Uterus (tissue), 4 donors: ENCODE data around the gene GPR149. TPM values are rescaled to one million over a fixed set of nuclear protein-coding genes. Genes with fewer than 3 reads are reported as not detected.

Experiments
- DNase-seq, 2 donors: peaks; one replicate each; pipeline ENCODE4 v3.0.0-alpha.2; 2019 to 2020
- H3K27ac ChIP-seq, 2 donors: fragments of 200-600 bp; sonication (generic); 1 replicate in 1 of 2; 2 replicates in 1 of 2; pipeline ENCODE4 v1.5.1; 2016 to 2018
- H3K27me3 ChIP-seq, 2 donors: fragments of 200-600 bp; sonication (generic); one replicate each; pipeline ENCODE4 v1.5.1; 2018 to 2019; ENCODE audit warnings: control low read depth in 1 of 2
- H3K36me3 ChIP-seq, 2 donors: fragments of 200-600 bp; sonication (generic); one replicate each; pipeline ENCODE4 v1.5.1; 2019; ENCODE audit warnings: control low read depth in 1 of 2
- H3K4me1 ChIP-seq, 2 donors: fragments of 200-600 bp; sonication (generic); one replicate each; pipeline ENCODE4 v1.5.1; 2018 to 2019; ENCODE audit warnings: control low read depth in 1 of 2
- H3K4me3 ChIP-seq, 2 donors: fragments of 200-600 bp; sonication (generic); 1 replicate in 1 of 2; 2 replicates in 1 of 2; pipeline ENCODE4 v1.5.1; 2018 to 2019; ENCODE audit warnings: mild to moderate bottlenecking in 1 of 2
- H3K9me3 ChIP-seq, 2 donors: fragments of 200-600 bp; sonication (generic); one replicate each; pipeline ENCODE4 v1.5.1; 2019; ENCODE audit warnings: control low read depth in 1 of 2
- CTCF ChIP-seq, 4 experiments: fragments of 200-600 bp in 2 of 4; fragments of 450-650 bp in 2 of 4; sonication (generic) in 2 of 4; IDR thresholded peaks; one replicate each; pipeline ENCODE4 v1.5.1; 2016 to 2019; ENCODE audit warnings: antibody characterized with exemption in 4 of 4, mild to moderate bottlenecking in 2 of 4, moderate library complexity in 1 of 4
- POLR2A ChIP-seq, 2 donors: fragments of 450-650 bp; IDR thresholded peaks; one replicate each; pipeline ENCODE4 v1.6.1; 2016; ENCODE audit warnings: antibody characterized with exemption in 2 of 2, mild to moderate bottlenecking in 1 of 2, moderate library complexity in 1 of 2
- intact Hi-C: fragments of 100-400 bp; cut with DNase I; formaldehyde crosslinking; loops from one replicate; pipeline ENCODE4 v1.15.1; 2023; ENCODE audit warnings: low total_unique reads
- small RNA-seq: library from RNA; depleted of rRNA; stranded (forward); fragments of <200 nt; gene quantifications from one replicate; pipeline ENCODE3, GENCODE V24; 2016
- total RNA-seq, 4 donors: library from RNA; depleted of rRNA in 3 of 4; stranded (reverse); fragments of >200 nt in 3 of 4; gene quantifications; one replicate each; pipeline versions ENCODE4 v1.1.0 to v1.2.4, GENCODE V29; 2014 to 2023
- donor health status: DM: yes; HTN: yes; CAD: no.

The GPR149 gene
- total RNA-seq, 4 donors from 2014 or later = not detected

- Histone ChIP-seq H3K27ac (no peak overlapping the region), H3K9me3 (no peaks in the 10 kb centered on the region), H3K36me3 (no peaks in the 10 kb centered on the region), H3K4me1 (no peaks in the 10 kb centered on the region), H3K4me3 (no peak overlapping the region), H3K27me3 (no peaks in the 10 kb centered on the region)
- DNase-seq = no peak
- intact Hi-C loops = no loop called here
- TF ChIP-seq POLR2A (IDR thresholded peaks at IDR 0.05) (no peak), CTCF (IDR thresholded peaks at IDR 0.05) (no peak)
These were observed 125.1 kb downstream of the GPR149 start for GRCh38 chr3:154304936-154305335.

GRCh38 chr3:154304116-154304786, 125.7 kb downstream of the GPR149 start:
- TF ChIP-seq CTCF (IDR thresholded peaks at IDR 0.05) = no peak
- TF ChIP-seq POLR2A (IDR thresholded peaks at IDR 0.05) = no peak
- DNase-seq = no peak
- Histone ChIP-seq H3K27me3 (no peaks in the 10 kb centered on the region), H3K9me3 (no peaks in the 10 kb centered on the region), H3K36me3 (no peaks in the 10 kb centered on the region), H3K4me3 (no peak overlapping the region), H3K4me1 (no peaks in the 10 kb centered on the region), H3K27ac (no peak overlapping the region)
- intact Hi-C loops = no loop called here

- Histone ChIP-seq H3K9me3 (no peaks in the 10 kb centered on the region), H3K4me3 (no peak overlapping the region), H3K27me3 (no peaks in the 10 kb centered on the region), H3K4me1 (no peaks in the 10 kb centered on the region), H3K27ac (no peak overlapping the region), H3K36me3 (no peaks in the 10 kb centered on the region)
- TF ChIP-seq CTCF (IDR thresholded peaks at IDR 0.05) (no peak), POLR2A (IDR thresholded peaks at IDR 0.05) (no peak)
- intact Hi-C loops = no loop called here
- no peak for DNase-seq
These were observed 128.4 kb downstream of the GPR149 start for GRCh38 chr3:154301561-154301960.

- TF ChIP-seq POLR2A (IDR thresholded peaks at IDR 0.05) (no peak), CTCF (IDR thresholded peaks at IDR 0.05) (no peak)
- intact Hi-C loops = no loop called here
- no peaks in the 10 kb centered on the region for H3K4me1 ChIP-seq
- H3K36me3 ChIP-seq = peaks cover 0 to 2% of the 10 kb centered on the region in 2 donors
- no peak overlapping the region for H3K4me3 ChIP-seq
- no peak for DNase-seq
- H3K27ac ChIP-seq = no peak overlapping the region
- H3K9me3 ChIP-seq = no peaks in the 10 kb centered on the region
- no peaks in the 10 kb centered on the region for H3K27me3 ChIP-seq
These were observed 136.0 kb downstream of the GPR149 start for GRCh38 chr3:154294016-154294415.

- Histone ChIP-seq H3K27ac (no peak overlapping the region), H3K4me3 (no peak overlapping the region), H3K9me3 (no peaks in the 10 kb centered on the region), H3K4me1 (no peaks in the 10 kb centered on the region), H3K36me3 (no peaks in the 10 kb centered on the region), H3K27me3 (no peaks in the 10 kb centered on the region)
- TF ChIP-seq CTCF (IDR thresholded peaks at IDR 0.05) (no peak), POLR2A (IDR thresholded peaks at IDR 0.05) (no peak)
- DNase-seq = no peak
- intact Hi-C loops = no loop called here
These were observed 139.8 kb downstream of the GPR149 start for GRCh38 chr3:154290187-154290586.

Small RNAs within 50 kb of the gene (small RNA-seq; reads per million reads assigned to genes)
- gene RF01210 = not detected

Other genes with a start within 250 kb of the GPR149 start
- 100 to 1,000 TPM in 3 of 4 donors, 10 to 100 TPM in 1; 53.8 to 116 (median 109) TPM for gene DHX36, start 105.7 kb downstream of the GPR149 start, total RNA-seq